ENCODE results near the gene RNH1.

DNA sequence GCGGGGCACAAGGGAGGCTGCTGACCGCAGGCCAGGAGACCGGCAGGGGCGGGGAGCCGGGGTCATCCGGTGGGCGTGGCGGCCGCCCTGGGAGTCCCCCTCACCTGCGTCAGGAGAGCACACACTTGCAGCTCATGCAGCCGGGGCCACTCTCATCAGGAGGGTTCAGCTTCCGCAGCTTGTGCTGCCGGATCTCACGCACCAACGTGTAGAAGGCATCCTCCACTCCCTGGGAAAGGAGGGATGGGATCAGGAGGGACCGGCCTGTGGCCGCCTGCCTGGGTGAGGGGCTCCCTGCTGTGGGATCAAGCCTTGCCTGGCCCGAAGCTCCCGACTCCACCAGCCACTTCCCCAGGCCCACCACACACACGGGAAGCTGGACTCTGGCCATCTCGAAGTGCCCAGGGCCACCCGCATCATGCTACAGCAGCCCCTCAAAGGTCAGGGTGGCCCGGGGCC, 25.5 kb upstream of the RNH1 start:
- TF ChIP-seq, protein P1, sequence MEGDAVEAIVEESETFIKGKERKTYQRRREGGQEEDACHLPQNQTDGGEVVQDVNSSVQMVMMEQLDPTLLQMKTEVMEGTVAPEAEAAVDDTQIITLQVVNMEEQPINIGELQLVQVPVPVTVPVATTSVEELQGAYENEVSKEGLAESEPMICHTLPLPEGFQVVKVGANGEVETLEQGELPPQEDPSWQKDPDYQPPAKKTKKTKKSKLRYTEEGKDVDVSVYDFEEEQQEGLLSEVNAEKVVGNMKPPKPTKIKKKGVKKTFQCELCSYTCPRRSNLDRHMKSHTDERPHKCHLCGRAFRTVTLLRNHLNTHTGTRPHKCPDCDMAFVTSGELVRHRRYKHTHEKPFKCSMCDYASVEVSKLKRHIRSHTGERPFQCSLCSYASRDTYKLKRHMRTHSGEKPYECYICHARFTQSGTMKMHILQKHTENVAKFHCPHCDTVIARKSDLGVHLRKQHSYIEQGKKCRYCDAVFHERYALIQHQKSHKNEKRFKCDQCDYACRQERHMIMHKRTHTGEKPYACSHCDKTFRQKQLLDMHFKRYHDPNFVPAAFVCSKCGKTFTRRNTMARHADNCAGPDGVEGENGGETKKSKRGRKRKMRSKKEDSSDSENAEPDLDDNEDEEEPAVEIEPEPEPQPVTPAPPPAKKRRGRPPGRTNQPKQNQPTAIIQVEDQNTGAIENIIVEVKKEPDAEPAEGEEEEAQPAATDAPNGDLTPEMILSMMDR (IDR thresholded peaks at IDR 0.05), result no peak
- TF ChIP-seq POLR2A (IDR thresholded peaks at IDR 0.05), result no peak

Measured in thyroid gland (tissue), 4 donors.